ENCODE data around the gene ASRGL1. TPM values are rescaled to one million over a fixed set of nuclear protein-coding genes. Genes with fewer than 3 reads are reported as not detected.
A peak's percentile ranks its signal among the peaks of the same experiment; 100 is the strongest.

The ASRGL1 gene
- total RNA-seq, 2 donors from 2014 or later = 27.6 to 93.0 TPM

DNA sequence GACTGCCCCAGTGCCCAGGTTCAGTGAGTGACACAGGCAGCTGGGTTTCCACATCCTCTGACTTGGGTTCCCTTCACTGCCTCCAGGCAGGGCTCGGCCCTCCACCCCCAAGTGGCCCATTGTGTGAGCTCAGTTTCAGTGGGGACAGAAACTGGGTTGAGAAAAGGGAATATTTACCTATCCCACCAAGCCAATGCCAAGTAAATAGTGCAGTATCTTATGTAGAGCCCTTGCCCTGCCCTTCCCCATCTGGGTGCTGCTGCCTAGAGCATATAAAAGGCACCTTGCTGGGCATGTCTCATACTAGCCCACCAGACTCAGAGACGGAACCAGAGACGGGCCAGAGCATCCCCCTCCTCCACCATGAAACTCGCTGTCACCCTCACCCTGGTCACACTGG is 81.5 kb downstream of the ASRGL1 start, which contains the start of gene SCGB1A1:
Gene SCGB1A1, plus strand, starts transcription at position 301 of the 400 bp plus-strand sequence. Its CDS starts 63 bp downstream, at position 364.
- Histone ChIP-seq H3K4me1 (replicated peaks) (no peaks in the 10 kb centered on the region), H3K27me3 (replicated peaks; ENCODE audit: insufficient read depth) (no peaks in the 10 kb centered on the region), H3K27ac (peak within 1 kb of the TSS; percentile 32 to 61), H3K4me3 (no peak within 1 kb of the TSS), H3K9me3 (no peaks in the 10 kb centered on the region), H3K36me3 (no peaks in the 10 kb centered on the region)
- TF ChIP-seq, protein P1, sequence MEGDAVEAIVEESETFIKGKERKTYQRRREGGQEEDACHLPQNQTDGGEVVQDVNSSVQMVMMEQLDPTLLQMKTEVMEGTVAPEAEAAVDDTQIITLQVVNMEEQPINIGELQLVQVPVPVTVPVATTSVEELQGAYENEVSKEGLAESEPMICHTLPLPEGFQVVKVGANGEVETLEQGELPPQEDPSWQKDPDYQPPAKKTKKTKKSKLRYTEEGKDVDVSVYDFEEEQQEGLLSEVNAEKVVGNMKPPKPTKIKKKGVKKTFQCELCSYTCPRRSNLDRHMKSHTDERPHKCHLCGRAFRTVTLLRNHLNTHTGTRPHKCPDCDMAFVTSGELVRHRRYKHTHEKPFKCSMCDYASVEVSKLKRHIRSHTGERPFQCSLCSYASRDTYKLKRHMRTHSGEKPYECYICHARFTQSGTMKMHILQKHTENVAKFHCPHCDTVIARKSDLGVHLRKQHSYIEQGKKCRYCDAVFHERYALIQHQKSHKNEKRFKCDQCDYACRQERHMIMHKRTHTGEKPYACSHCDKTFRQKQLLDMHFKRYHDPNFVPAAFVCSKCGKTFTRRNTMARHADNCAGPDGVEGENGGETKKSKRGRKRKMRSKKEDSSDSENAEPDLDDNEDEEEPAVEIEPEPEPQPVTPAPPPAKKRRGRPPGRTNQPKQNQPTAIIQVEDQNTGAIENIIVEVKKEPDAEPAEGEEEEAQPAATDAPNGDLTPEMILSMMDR (IDR thresholded peaks at IDR 0.05) = no peak
- no peak for TF ChIP-seq POLR2A (IDR thresholded peaks at IDR 0.05)
- no peak for TF ChIP-seq POLR2AphosphoS5 (IDR thresholded peaks at IDR 0.05)
- whole genome bisulfite sequencing = 75% methylated on average over 4 of the region's 4 CpGs
- DNase-seq (ENCODE audit: low spot score) = no peak
- intact Hi-C loops (cut with DNase I) = no loop called here

DNA sequence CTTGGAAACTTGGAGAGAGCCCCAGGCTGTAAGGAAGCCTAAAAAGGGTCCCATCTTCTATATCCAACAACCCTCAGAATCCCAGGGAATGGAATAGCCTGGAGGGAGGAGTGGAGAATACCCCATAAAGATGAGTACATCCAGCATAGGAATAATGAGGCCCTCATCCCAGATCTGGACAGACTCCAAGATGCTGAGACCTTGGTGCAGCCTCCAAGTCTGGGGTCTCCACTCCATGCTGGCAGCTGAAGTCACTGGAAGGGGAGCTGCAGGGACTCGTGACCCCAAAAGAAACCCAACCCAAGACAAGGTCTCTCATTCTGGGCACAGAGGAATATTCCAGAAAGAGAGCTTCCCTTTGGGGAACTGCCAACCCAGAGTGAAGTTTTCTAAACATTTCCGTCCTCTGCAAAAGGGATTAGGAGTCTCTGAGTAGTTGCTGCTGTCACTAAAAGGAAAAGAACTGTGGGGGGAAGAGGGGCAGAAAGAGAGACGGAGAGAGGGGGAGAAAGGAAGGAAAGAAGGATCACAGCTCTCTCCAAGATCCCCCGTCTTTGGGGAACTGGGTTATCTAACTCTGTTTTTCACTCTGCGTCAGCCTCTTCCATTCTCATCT is 82.2 kb downstream of the ASRGL1 start:
- no peaks in the 10 kb centered on the region for H3K9me3 ChIP-seq
- TF ChIP-seq, protein P1 (IDR thresholded peaks at IDR 0.05) = no peak
- TF ChIP-seq POLR2A (IDR thresholded peaks at IDR 0.05) = no peak
- TF ChIP-seq POLR2AphosphoS5 (IDR thresholded peaks at IDR 0.05) = no peak
- 45% methylated on average over 5 of the region's 5 CpGs for WGBS
- H3K27me3 ChIP-seq (replicated peaks; ENCODE audit: insufficient read depth) = no peaks in the 10 kb centered on the region
- H3K27ac ChIP-seq = peak overlapping the region; percentile 32 to 61
- no peak for DNase-seq (ENCODE audit: low spot score)
- no peaks in the 10 kb centered on the region for H3K4me1 ChIP-seq (replicated peaks)
- no peak overlapping the region for H3K4me3 ChIP-seq
- intact Hi-C loops (cut with DNase I) = no loop called here
- H3K36me3 ChIP-seq = no peaks in the 10 kb centered on the region

DNA sequence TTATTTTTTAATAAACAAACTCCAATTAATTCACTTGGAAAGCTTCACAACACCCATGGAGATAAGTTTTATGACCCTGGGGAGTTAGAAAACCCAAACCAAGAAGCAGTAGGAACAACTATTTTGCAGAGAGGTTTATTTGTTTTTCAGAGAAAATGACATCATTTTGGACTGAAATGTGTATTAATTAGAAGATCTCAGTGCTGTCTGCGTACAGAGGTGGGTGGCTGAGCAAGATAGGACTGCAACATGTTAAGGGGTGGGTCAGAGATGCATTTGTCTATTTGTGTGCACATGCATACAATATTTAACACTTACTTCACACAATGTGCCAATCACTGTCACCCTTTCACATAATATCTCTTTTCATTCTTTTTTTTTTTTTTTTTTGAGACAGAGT is 82.7 kb downstream of the ASRGL1 start:
- Histone ChIP-seq H3K27ac (peak overlapping the region; percentile 32 to 61), H3K27me3 (replicated peaks; ENCODE audit: insufficient read depth) (no peaks in the 10 kb centered on the region), H3K4me3 (no peak overlapping the region), H3K9me3 (no peaks in the 10 kb centered on the region), H3K4me1 (replicated peaks) (no peaks in the 10 kb centered on the region), H3K36me3 (no peaks in the 10 kb centered on the region)
- DNase-seq (ENCODE audit: low spot score) = no peak
- intact Hi-C loops (cut with DNase I) = loop anchor here (5.0 kb wide), 1 partner anchor 142 kb away; no protein-coding TSS in a partner anchor
- TF ChIP-seq POLR2AphosphoS5 (IDR thresholded peaks at IDR 0.05) = no peak
- TF ChIP-seq, protein P1 (IDR thresholded peaks at IDR 0.05) = no peak
- TF ChIP-seq POLR2A (IDR thresholded peaks at IDR 0.05) = no peak
- WGBS = 22% methylated on average over 1 of the region's 1 CpG

DNA sequence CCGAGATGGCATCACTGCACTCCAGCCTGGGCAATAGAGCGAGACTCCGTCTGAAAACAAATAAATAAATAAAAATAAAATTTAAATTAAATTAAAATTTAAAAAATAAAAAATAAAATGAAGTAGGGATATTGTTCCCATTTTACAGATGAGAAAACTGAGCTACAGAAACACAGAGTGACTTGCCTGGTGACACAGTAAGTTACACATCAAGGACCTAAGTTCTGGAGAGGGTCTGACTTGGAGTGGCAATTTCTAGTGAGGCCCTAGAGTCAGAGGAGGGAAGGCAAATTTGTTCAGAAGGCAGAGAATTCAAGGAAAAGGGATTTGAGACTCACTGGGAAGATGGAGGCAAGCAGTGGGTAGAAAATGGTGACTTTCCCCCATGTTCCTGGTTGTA is 83.6 kb downstream of the ASRGL1 start:
- Histone ChIP-seq H3K27ac (peak overlapping the region in 1 of 2 donors; percentile 61), H3K4me3 (no peak overlapping the region), H3K4me1 (replicated peaks) (no peaks in the 10 kb centered on the region), H3K36me3 (no peaks in the 10 kb centered on the region), H3K27me3 (replicated peaks; ENCODE audit: insufficient read depth) (no peaks in the 10 kb centered on the region), H3K9me3 (no peaks in the 10 kb centered on the region)
- intact Hi-C loops (cut with DNase I) = loop anchor here (5.0 kb wide), 1 partner anchor 141 kb away; no protein-coding TSS in a partner anchor
- 98% methylated on average over 3 of the region's 3 CpGs for WGBS
- TF ChIP-seq, protein P1 (IDR thresholded peaks at IDR 0.05) = no peak
- TF ChIP-seq POLR2AphosphoS5 (IDR thresholded peaks at IDR 0.05) = no peak
- TF ChIP-seq POLR2A (IDR thresholded peaks at IDR 0.05) = no peak
- no peak for DNase-seq (ENCODE audit: low spot score)

DNA sequence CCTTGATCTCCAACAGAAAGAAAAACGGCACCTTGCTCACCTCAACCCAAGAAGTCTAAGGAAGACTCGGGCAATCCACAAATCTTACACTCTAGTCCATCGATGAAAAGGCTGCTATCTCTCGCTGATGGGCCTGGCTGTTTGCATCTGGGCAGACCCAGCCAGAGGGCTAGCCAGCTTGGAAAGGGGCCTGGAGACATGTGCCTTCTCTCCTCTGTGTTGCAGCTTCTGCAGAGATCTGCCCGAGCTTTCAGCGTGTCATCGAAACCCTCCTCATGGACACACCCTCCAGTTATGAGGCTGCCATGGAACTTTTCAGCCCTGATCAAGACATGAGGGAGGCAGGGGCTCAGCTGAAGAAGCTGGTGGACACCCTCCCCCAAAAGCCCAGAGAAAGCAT is 84.7 kb downstream of the ASRGL1 start:
- no peak for DNase-seq (ENCODE audit: low spot score)
- no peaks in the 10 kb centered on the region for H3K27me3 ChIP-seq (replicated peaks; ENCODE audit: insufficient read depth)
- H3K4me3 ChIP-seq = no peak overlapping the region
- no peaks in the 10 kb centered on the region for H3K9me3 ChIP-seq
- TF ChIP-seq POLR2AphosphoS5 (IDR thresholded peaks at IDR 0.05) = no peak
- no peak for TF ChIP-seq POLR2A (IDR thresholded peaks at IDR 0.05)
- TF ChIP-seq, protein P1 (IDR thresholded peaks at IDR 0.05) = no peak
- intact Hi-C loops (cut with DNase I) = loop anchor here (5.0 kb wide), 1 partner anchor 140 kb away; no protein-coding TSS in a partner anchor
- H3K36me3 ChIP-seq = no peaks in the 10 kb centered on the region
- H3K4me1 ChIP-seq (replicated peaks) = no peaks in the 10 kb centered on the region
- H3K27ac ChIP-seq = no peak overlapping the region
- 68% methylated on average over 7 of the region's 7 CpGs for WGBS
